HL-60 (cell line): ENCODE measurements around the gene DCAF8L2.

ENCODE experiments used
- CTCF ChIP-seq: IDR thresholded peaks from one replicate; pipeline ENCODE4 v1.5.1; 2011; ENCODE audit warnings: low read length, control low read depth, inconsistent platforms; ENCODE audit not compliant: insufficient read depth
- POLR2AphosphoS5 ChIP-seq: IDR thresholded peaks from 2 replicates; pipeline ENCODE4 v1.6.1; 2012; ENCODE audit warnings: low read depth
- REST ChIP-seq: IDR thresholded peaks from 2 replicates; pipeline ENCODE4 v1.6.1; 2012; ENCODE audit warnings: low read depth; ENCODE audit not compliant: insufficient replicate concordance
- SPI1 ChIP-seq: IDR thresholded peaks from 2 replicates; pipeline ENCODE4 v1.6.1; 2012; ENCODE audit warnings: low read depth, mild to moderate bottlenecking, borderline replicate concordance

- no peak for TF ChIP-seq CTCF
- no peak for TF ChIP-seq POLR2AphosphoS5
- TF ChIP-seq REST: no peak
- no peak for TF ChIP-seq SPI1
Observed at GRCh38 chrX:27679281-27679680, 89.1 kb downstream of the DCAF8L2 start.
